ENCODE measurements around the gene CATSPERZ.
"Not testable (repeated sequence)": the region's sequence is repeated elsewhere in the genome, so short reads cannot be mapped to it uniquely, and the experiment has no call there.

The CATSPERZ gene

DNA sequence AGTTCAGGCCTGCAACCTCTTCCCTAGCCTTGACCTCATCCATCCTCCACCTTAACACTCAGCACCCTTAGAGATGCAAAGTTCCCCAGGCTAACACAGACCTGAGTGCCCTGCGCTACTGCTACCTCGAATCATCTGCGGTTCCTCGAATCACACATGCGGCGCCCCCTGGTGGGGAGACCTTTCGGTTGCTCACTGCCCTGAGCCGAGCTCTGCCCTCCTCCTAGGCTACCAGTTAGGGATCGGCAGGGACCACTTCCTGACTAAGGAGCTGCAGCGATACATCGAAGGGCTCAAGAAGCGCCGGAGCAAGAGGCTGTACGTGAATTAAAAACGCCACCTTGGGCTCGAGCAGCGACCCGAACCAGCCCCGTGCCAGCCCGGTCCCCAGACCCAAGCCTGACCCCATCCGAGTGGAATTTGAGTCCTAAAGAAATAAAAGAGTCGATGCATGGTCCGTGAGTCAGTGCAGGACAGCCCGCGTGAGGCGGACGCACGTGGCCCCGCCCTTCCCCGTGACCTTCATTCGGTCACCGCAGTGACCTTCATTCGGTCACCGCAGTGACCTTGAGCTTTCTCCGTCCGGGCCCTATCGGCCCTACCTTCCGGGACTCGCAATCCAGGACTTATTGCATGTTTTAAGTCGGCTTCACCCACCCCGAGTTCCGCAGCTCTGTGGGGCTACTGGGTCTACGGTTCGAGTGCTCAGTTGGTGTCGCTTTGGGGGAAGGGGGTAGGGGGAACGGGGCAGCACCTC lies 4.3 kb downstream of the CATSPERZ start:
- DNase-seq (ENCODE audit: low spot score) = peak; percentile 93

DNA sequence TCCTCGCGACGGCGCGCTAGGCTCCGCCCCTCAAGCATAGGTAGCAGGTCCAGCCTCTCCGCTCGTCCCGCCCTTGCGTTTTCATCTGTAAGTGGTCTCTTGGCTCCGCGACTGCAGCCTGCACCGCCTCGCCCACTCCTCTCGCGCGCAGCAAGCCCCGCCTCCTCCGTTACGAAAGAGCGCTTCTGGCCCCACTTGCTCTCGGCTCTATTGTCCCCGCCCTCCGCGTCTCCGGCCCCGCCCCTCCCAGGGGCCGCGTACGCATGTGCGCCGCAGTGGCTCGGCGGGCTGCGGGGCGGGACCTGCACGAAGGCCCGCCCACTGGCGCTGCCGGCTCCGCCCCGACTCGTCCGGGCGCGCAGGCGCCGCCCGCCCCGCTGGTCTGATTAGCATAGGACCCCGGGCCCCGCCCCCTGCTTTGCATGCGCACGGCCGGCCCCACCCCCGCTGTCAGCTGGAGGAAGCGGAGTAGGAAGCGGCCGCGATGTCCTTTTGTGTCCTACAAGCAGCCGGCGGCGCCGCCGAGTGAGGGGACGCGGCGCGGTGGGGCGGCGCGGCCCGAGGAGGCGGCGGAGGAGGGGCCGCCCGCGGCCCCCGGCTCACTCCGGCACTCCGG lies 5.0 kb downstream of the CATSPERZ start, which contains the start of gene ESRRA:
TSS of gene ESRRA (plus strand) at position 450 of the 616 bp plus-strand sequence. CDS start 1,656 bp downstream, outside the sequence.
- DNase-seq (ENCODE audit: low spot score) = peak; percentile 96

DNA sequence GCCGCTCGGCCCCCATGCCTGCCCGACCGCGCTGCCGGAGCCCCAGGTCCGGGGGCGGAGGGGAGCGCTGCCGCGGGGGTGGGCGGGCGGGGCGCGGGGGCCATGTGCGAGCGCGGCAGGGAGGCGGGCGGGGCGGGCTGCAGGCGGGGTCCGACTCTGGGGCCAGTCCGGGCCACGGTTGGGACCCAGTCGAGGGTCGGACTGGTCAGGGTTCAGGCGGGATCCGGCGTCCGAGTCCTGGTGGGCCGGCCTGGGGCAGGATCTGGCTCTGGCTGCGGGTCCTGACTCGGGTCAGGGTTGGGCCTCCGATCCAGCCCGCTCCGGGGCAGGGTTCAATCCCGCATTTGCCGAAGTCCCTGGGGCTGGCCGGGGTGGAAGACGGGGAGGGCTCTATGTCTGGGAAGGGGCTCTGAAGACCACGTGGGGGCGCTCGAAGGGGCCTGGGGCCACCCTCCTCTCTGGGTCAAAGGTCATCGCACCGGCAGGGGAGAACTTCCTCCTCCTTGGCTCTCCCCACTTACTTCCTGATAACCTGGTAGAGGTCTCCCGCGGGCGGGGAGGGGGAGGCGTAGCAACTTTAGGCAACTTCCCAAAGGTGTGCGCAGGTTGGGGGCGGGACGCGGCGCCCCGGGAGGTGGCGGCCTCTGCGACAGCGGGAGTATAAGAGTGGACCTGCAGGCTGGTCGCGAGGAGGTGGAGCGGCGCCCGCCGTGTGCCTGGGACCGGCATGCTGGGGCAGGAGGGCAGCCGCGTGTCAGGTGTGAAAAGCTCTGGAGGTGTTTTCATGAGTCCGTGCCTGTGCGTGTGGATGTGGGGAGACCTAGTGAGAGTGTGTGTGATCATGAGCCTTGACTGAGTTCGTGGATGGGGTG lies 5.8 kb downstream of the CATSPERZ start:
- peak; percentile 63 for DNase-seq (ENCODE audit: low spot score)

DNA sequence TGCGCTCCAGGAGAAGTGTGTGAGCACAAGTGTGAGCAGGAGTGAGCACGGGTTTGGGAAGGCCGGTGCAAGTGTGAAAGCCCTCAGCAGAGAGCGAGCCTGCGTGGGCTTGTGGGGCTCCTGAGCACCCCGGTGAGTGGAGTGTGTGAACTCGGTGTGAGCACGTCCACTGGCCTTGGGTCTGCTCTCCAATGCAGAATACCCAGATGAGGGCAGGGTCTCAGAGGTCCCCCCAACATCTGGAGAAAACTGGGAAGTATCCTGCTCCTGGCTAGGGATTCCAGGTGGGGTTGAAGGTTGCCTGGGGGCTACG lies 6.4 kb downstream of the CATSPERZ start:
- DNase-seq (ENCODE audit: low spot score) = no peak

DNA sequence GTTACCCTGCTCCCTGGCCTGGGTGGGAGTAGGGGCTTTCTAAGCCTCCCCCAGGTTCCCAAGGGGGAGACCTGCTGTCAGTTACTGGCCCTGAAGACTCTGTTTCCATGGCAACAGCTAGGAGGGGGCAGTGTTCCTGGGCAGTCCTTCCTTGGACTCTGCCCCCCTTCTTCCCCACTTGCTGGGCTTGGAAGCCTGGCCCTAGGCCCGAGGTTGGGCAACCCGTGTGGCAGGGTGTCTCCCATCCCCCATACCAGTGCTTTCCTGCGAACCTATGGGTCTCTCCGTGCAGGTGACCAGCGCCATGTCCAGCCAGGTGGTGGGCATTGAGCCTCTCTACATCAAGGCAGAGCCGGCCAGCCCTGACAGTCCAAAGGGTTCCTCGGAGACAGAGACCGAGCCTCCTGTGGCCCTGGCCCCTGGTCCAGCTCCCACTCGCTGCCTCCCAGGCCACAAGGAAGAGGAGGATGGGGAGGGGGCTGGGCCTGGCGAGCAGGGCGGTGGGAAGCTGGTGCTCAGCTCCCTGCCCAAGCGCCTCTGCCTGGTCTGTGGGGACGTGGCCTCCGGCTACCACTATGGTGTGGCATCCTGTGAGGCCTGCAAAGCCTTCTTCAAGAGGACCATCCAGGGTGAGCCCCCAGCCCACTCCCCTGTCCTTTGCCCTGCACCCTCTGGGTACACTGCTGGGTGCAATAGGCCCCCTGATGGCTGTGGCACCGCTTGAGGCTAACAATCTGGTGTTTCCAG lies 6.9 kb downstream of the CATSPERZ start:
- DNase-seq (ENCODE audit: low spot score) = peak; percentile 57

DNA sequence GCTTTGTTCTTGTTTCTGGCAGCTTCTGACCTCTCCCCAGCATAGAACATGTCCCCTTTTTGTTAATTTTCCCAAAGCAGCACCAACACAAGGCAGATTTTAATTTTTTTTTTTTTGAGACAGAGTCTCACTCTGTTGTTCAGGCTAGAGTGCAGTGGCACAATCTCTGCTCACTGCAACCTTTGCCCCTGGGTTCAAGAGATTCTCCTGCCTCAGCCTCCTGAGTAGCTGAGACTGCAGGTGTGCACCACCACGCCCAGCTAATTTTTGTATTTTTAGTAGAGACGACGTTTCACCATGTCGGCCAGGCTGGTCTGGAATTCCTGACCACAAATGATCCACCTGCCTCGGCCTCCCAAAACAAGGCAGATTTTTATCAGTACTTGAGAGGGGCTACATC lies 7.6 kb downstream of the CATSPERZ start:
- DNase-seq (ENCODE audit: low spot score) = not testable (repeated sequence)

DNA sequence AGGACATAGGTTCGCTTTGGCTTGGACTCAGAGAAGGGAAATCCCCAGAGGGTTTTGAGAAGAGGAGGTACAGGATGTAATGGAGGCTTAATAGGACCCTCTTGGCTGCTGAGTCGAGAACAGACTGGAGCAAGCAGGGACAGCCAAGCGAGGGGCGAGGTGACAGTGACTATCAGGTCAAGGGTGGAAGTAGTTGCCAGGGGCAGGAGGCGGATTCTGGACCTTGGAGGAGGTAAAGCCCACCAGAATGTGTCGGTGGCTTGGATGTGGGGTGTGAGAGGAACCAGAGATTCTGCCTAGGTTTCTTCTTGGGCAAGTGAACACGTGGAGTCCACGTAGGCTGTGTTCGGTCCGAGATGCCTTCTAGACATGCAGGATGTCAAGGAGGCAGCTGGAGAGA lies 12.8 kb downstream of the CATSPERZ start:
- DNase-seq (ENCODE audit: low spot score) = no peak

DNA sequence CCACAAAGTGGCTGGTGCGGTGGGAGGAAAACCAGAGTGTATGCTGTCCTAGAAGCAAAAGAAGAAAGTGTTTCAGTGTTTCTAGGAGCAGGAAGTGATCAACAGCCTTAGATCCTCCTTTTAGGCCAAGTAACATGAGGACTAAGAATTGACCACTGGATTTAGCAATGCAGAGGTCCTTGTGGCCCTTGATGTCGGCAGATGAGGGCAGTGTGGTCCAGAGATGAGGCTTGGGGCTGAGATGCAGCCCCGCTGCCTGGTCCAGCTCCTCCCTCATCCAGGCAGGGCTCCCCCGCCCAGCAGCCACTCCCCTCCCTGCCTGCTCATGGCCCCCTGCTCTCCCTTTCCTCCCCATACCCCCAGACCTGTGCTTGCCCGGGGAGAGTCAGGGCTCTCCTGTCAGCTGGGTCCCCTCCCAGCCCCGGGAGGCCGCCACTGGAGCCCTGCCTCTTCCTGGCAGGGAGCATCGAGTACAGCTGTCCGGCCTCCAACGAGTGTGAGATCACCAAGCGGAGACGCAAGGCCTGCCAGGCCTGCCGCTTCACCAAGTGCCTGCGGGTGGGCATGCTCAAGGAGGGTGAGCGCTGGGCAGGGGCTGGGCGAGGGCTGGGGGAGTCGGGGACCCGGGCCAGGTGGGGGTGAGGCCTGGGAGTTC lies 13.5 kb downstream of the CATSPERZ start:
- no peak for DNase-seq (ENCODE audit: low spot score)

DNA sequence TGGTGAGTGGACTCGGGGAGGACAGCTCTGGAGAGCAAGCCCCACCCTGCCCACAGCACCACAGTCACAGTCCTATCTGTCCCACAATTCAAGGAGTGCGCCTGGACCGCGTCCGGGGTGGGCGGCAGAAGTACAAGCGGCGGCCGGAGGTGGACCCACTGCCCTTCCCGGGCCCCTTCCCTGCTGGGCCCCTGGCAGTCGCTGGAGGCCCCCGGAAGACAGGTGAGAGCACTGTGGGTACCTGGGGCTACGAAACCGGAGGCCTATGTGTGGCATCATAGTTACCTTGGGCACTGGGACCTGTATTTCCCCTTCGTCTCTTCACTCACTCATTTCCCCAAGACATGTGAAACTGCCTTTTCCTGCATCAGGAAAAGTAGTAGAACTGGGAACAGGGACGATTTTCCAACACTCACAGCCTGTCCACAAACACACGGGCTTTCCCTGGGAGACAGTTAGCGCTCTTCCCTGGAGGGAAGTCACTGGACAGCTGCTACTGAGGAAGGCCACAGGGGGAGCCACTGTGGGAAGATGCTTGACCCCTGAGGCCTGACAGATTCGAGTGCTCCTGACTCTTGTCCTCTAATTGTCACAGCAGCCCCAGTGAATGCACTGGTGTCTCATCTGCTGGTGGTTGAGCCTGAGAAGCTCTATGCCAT lies 14.1 kb downstream of the CATSPERZ start:
- DNase-seq (ENCODE audit: low spot score) = peak; percentile 45

DNA sequence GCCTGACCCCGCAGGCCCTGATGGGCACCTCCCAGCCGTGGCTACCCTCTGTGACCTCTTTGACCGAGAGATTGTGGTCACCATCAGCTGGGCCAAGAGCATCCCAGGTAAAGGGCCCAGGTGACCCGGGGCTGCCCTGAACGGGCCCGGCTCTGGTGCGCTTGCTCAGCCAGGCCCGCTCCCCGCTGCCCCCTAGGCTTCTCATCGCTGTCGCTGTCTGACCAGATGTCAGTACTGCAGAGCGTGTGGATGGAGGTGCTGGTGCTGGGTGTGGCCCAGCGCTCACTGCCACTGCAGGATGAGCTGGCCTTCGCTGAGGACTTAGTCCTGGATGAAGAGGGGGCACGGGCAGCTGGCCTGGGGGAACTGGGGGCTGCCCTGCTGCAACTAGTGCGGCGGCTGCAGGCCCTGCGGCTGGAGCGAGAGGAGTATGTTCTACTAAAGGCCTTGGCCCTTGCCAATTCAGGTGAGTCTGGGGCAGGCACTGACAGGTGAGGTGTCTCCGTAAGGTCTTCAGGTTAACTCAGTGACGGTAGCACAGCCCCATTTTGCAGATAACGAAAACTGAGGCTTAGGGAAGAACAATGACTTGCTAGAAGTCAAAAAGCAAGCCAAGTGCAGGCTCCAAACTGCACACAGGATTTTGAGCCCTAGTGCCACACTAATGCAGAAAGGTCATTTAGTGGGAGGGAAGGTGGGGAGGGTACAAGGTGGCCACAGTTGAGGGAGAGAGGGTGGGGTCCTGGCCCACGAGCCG lies 14.8 kb downstream of the CATSPERZ start:
- no peak for DNase-seq (ENCODE audit: low spot score)

DNA sequence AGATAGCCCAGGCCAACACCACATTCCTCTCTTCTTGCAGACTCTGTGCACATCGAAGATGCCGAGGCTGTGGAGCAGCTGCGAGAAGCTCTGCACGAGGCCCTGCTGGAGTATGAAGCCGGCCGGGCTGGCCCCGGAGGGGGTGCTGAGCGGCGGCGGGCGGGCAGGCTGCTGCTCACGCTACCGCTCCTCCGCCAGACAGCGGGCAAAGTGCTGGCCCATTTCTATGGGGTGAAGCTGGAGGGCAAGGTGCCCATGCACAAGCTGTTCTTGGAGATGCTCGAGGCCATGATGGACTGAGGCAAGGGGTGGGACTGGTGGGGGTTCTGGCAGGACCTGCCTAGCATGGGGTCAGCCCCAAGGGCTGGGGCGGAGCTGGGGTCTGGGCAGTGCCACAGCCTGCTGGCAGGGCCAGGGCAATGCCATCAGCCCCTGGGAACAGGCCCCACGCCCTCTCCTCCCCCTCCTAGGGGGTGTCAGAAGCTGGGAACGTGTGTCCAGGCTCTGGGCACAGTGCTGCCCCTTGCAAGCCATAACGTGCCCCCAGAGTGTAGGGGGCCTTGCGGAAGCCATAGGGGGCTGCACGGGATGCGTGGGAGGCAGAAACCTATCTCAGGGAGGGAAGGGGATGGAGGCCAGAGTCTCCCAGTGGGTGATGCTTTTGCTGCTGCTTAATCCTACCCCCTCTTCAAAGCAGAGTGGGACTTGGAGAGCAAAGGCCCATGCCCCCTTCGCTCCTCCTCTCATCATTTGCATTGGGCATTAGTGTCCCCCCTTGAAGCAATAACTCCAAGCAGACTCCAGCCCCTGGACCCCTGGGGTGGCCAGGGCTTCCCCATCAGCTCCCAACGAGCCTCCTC lies 15.7 kb downstream of the CATSPERZ start:
- not testable (repeated sequence) for DNase-seq (ENCODE audit: low spot score)

DNA sequence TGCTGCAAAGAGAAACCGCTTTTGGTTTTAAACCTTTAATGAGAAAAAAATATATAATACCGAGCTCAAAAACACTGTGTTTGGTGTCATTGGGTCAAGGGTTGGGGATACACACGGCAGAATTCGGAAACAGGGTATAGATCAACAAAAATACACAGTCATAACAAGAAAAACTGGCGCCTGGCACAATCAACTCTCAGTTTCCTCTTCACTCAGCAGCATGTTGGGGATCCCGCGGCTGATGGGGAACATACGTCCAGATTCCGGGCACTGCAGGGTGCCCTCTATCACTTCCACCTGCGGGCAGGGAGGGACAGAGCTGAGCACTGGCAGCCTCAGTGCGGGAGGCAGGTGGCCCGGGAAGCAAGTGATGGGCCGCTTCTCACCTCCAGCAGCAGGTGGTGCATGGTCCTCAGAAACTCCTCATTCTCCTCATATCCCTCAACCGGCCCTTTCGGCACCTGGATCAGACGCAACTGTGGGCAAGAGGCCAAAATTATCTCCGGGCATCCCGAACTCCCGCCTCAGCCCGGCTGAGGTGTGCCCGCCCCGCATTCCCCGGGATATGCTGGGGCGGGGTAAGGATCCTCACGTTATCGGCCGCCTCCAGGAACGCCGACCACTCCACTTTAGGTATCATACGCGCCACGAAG lies 16.6 kb downstream of the CATSPERZ start:
- peak; percentile 62 for DNase-seq (ENCODE audit: low spot score)

DNA sequence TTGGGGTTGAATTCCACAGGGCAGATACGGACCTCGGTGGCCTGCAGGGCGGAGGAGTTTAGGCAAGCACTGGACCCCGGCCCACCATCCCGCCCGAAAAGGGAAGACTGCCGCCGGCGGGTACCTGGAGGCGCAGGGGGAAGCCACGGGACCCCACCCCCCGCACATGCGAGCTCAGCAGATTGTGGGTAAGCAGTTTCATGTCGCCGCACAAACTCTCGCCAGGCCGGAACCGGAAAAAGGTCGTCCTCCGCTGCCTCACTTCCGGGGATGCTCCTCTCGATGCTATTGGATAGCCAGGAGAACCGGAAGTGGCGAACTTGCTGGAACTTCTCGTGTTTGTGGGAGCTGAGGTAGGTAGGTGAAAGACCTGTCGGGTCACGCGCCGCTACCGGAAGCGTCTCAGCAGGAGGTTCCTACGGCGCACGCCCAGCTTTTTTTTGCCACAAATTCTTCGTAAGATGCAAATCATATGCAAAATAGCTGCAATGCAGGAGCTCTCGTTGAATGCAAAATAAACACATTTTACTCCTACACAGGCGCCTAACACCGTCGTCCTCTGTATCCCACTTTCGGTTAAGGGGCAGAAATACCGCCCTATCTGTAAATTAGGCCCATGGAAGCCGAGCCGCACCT lies 17.3 kb downstream of the CATSPERZ start, which contains the start of gene TRMT112:
TSS of gene TRMT112 (minus strand) at position 235 of the 636 bp plus-strand sequence. CDS start at position 202, 33 bp downstream.
- peak; percentile 98 for DNase-seq (ENCODE audit: low spot score)

DNA sequence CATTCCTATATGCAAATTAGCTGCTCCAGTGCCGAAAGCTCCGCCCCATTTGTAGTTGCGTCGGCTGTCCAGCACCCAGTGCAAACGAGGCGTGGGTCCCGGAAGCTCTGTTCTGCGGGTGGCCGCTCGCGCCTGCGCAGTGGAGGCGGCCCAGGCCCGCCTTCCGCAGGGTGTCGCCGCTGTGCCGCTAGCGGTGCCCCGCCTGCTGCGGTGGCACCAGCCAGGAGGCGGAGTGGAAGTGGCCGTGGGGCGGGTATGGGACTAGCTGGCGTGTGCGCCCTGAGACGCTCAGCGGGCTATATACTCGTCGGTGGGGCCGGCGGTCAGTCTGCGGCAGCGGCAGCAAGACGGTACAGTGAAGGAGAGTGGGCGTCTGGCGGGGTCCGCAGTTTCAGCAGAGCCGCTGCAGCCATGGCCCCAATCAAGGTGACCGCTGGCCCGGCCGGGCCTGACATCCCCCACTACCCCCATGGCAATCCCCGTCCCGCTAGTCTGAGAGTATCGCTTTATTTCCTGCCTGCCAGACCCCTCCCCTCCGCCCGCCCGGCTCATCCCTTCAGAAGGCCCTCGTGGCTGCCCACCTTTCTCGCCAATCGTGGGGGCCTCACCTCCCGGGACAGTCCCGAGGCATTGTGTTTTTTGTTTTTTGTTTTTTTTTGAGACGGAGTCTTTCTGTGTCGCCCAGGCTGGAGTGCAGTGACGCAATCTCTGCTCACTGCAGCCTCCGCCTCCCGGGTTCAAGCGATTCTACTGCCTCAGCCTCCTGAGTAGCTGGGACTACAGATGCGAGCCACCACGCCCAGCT lies 18.0 kb downstream of the CATSPERZ start, which contains the start of gene PRDX5:
TSS of gene PRDX5 (plus strand) at position 161 of the 805 bp plus-strand sequence. CDS start at position 256, 95 bp downstream.
- DNase-seq (ENCODE audit: low spot score) = peak; percentile 97

DNA sequence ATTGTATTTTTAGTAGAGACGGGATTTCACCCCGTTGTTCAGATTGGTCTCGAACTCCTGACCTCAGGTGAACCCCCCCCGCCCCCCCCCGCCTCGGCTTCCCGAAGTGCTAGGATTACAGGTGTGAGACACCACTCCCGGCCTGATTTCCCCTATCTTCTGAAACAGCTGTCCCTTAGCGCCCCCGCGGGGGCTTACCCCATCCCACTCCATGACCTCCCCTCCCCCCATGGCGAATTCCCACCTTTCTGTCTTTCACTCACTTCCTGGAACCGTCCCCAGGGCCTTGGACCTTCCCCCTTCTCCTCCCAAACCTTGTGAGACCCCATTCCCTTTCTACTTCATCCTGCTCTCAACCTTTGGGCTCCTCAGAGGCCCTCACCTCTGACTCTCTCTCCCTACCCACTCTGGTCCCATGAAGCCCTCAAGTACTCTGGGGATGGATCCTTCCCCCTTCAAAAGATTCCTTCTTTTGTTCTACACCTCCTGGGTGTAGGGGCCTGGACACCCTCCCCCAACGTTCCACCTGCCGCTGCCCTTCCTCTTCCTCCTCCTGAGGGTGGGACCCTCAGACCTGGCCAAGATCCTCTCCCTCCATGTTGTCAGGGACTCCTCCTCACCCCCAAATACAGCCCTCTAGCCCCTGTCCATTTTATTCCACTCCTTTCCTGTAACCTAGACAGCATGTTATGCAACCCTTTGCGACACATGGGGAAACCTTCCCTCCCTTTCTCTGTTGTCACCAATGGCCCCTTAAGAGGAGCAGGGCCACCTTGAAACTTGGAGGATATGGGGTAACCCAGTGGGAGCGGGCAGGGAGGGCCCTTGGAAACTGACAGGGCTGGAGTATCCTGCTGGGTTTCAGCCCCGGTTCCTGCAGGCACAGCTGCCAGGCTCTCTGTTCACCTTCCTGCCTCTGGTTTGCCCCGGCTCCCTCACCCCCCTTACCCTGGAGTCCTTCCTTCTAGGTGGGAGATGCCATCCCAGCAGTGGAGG lies 18.9 kb downstream of the CATSPERZ start:
- DNase-seq (ENCODE audit: low spot score) = no peak

DNA sequence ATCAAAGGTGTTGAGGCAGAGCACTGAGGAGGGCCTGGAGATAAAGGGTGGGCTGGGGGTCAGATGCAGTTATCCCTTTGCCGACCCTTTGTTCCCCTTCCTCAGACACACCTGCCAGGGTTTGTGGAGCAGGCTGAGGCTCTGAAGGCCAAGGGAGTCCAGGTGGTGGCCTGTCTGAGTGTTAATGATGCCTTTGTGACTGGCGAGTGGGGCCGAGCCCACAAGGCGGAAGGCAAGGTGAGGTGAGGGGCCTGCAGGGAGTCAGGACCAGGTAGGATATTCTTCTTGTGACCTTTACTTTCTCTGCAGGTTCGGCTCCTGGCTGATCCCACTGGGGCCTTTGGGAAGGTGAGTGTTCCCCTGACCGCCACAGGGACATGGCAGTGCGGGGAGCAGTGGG lies 20.4 kb downstream of the CATSPERZ start:
- no peak for DNase-seq (ENCODE audit: low spot score)

All from RKO (cell line).